Anterior cingulate cortex (tissue), 58 donors: ENCODE results near the gene CCDC194.

Experiments used
- DNase-seq, 58 donors: peaks; one replicate each; lab custom pipeline; 2025; lab: John Stamatoyannopoulos, UW

CCDC194 gene

DNA sequence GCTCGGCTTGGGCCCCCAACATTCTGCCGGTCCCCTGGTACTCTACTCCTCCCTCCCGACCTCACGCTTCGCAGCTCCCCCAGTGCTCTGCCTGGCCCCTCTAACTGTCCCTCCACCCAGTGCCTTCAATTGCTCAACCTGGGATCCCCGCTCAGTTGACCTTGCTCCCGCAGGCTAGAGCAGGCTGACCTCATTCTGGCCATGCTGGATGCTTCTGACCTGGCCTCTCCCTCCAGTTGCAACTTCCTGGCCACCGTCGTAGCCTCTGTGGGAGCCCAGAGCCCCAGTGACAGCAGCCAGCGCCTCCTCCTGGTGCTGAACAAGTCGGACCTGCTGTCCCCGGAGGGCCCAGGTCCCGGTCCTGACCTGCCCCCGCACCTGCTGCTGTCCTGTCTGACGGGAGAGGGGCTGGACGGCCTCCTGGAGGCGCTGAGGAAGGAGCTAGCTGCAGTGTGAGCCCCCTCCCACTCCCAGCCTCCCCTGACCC, 53.1 kb downstream of the CCDC194 start:
- no peak for DNase-seq
